ENCODE data around the gene ZNF738. TPM values are rescaled to one million over a fixed set of nuclear protein-coding genes. Genes with fewer than 3 reads are reported as not detected.
A peak's percentile ranks its signal among the peaks of the same experiment; 100 is the strongest.

The ZNF738 gene
- total and polyA plus RNA-seq, 10 of the 15 experiments (the other 5 are each of a cell fraction or from before 2014, with no cell fraction given) = 11.6 to 29.4 (median 15.0) TPM

GRCh38 chr19:21396893-21397572 lies 38.2 kb downstream of the ZNF738 start, which contains the start of gene ZNF493:
Gene ZNF493 (plus strand): TSS chr19:21397133. CDS start chr19:21397238, 105 bp downstream.
- ATAC-seq (peak; percentile 100), DNase-seq (ENCODE audit: low read depth, low spot score) (peak; percentile 86), FAIRE-seq (peak; percentile 97)
- Histone ChIP-seq H4K20me1 (ENCODE audit: control insufficient read depth, insufficient read depth) (no peaks in the 10 kb centered on the region), H3K36me3 (ENCODE audit: control insufficient read depth in 2 of 2, insufficient read depth in 2 of 2, low read length in 1 of 2) (peaks cover 0 to 3% of the 10 kb centered on the region in 2 experiments; a peak in 1 of 4 replicates), H3K9me3 (replicated peaks; ENCODE audit: control insufficient read depth, insufficient read depth, low read length) (peaks cover 10% of the 10 kb centered on the region; the same call in 2 of the 3 replicates), H2AFZ (ENCODE audit: control insufficient read depth, low read depth, low read length) (peak within 1 kb of the TSS; percentile 90), H3K27me3 (replicated peaks in 1 of 2; ENCODE audit: control insufficient read depth in 2 of 2, insufficient read depth in 2 of 2, low read length in 1 of 2) (no peaks in the 10 kb centered on the region), H3K4me1 (ENCODE audit: control insufficient read depth, insufficient read depth, low read length) (no peaks in the 10 kb centered on the region), H3K79me2 (ENCODE audit: control insufficient read depth, insufficient read depth, low read length) (peaks cover 5% of the 10 kb centered on the region), H3K4me2 (ENCODE audit: control insufficient read depth, insufficient read depth) (peak within 1 kb of the TSS; percentile 22; the same call in 1 of the 2 replicates), H3K27ac (ENCODE audit: control insufficient read depth, insufficient read depth) (peak within 1 kb of the TSS; percentile 80), H3K9ac (ENCODE audit: control insufficient read depth, insufficient read depth, low read length) (peak within 1 kb of the TSS; percentile 74), H3K4me3 (peak within 1 kb of the TSS; percentile 84)
- POLR2A ChIA-PET = interaction anchor here (1.0 to 2.1 kb wide), 3 partner anchors 68 to 474 kb away, joined by 3 to 10 read pairs (median 5); partner anchors contain the start of genes ZNF429, ZNF708 and ZNF85
- in situ Hi-C loops (cut with MboI) (no loop called here), intact Hi-C loops (cut with micrococcal nuclease; ENCODE audit: unreplicated experiment) (no loop called here)
- RAD21 ChIA-PET (ENCODE audit: unreplicated experiment) = interaction anchor here (1.3 to 1.9 kb wide), 3 partner anchors 38 to 108 kb away, joined by 3 to 7 read pairs (median 4); partner anchors contain the start of genes ZNF429, ZNF708 and ZNF738
- under 1% methylated on average over 31 of the region's 31 CpGs for WGBS (ENCODE audit: insufficient coverage, insufficient replicate concordance, low lambda C conversion rate, missing lambda C conversion rate)
- no TSS peak for BruUV-seq (replicated peaks)
- CTCF ChIA-PET = interaction anchor here (1.2 kb wide), 1 partner anchor 38 kb away, joined by 3 read pairs; the partner anchor contains the start of gene ZNF738
- SMC1A ChIA-PET (ENCODE audit: uncharacterized antibody, unreplicated experiment) = interaction anchor here (0.6 to 1.7 kb wide), 5 partner anchors 13 to 1118 kb away, joined by 3 to 8 read pairs (median 5); partner anchors contain the start of genes ZNF429 and ZNF738
- TF ChIP-seq EZH2 (IDR thresholded peaks at IDR 0.05; ENCODE audit: borderline replicate concordance, control insufficient read depth, low read depth, low read length) (no peak), NFYA (IDR thresholded peaks at IDR 0.05; ENCODE audit: borderline replicate concordance, low read depth, low read length) (peak; percentile 8; the same call in 1 of the 2 replicates), SIN3A (IDR thresholded peaks at IDR 0.05; ENCODE audit: low read depth, low read length) (no peak), LARP7 (IDR thresholded peaks at IDR 0.05) (no peak; the same call in 1 of the 2 replicates), SIX5 (IDR thresholded peaks at IDR 0.05; ENCODE audit: low read depth, low read length, severe bottlenecking) (no peak), ATF7 (IDR thresholded peaks at IDR 0.05; ENCODE audit: low read depth) (peak; percentile 44; the same call in 1 of the 2 replicates), NBN (IDR thresholded peaks at IDR 0.05) (peak; percentile 51; the same call in 1 of the 2 replicates), ELK1 (IDR thresholded peaks at IDR 0.05; ENCODE audit: low read depth, low read length) (0 out of 2 replicates have a peak, but pooled peaks have one; percentile 41), NR2C2 (IDR thresholded peaks at IDR 0.05; ENCODE audit: borderline replicate concordance, control insufficient read depth, insufficient read length, low read depth) (no peak), PAX5 (IDR thresholded peaks at IDR 0.05; ENCODE audit: borderline replicate concordance, low read depth, low read length) (no peak), TCF3 (IDR thresholded peaks at IDR 0.05; ENCODE audit: borderline replicate concordance, insufficient read depth, low read depth, low read length) (no peak), SRF (IDR thresholded peaks at IDR 0.05; ENCODE audit: low read depth in 2 of 2, low read length in 2 of 2) (peak; percentile 26 to 90; a peak in 3 of 4 replicates), ZNF687 (IDR thresholded peaks at IDR 0.05) (no peak; the same call in 1 of the 2 replicates), POLR2AphosphoS5 (IDR thresholded peaks at IDR 0.05; ENCODE audit: low read length) (peak; percentile 91), STAT1 (conservative IDR thresholded peaks at IDR 0.05) (no peak), EP300 (IDR thresholded peaks at IDR 0.05; ENCODE audit: borderline replicate concordance in 1 of 2, control insufficient read depth in 1 of 2, low read depth in 2 of 2, low read length in 2 of 2) (no peak), RBBP5 (conservative IDR thresholded peaks at IDR 0.05) (no peak)
